Left lung (tissue), 10 donors: ENCODE measurements around the gene SLC31A1. TPM values are rescaled to one million over a fixed set of nuclear protein-coding genes. Genes with fewer than 3 reads are reported as not detected.
"Not testable (repeated sequence)": the region's sequence is repeated elsewhere in the genome, so short reads cannot be mapped to it uniquely, and the experiment has no call there.

Experiments
- ATAC-seq: fragments of 200-7000 bp; cut with Tn5 transposase; one replicate; pipeline ENCODE4 v1.9.1; 2020; ENCODE audit warnings: moderate library complexity
- DNase-seq, 4 donors: peaks; one replicate each; pipeline ENCODE4 v3.0.0-alpha.2; 2013 to 2020
- H3K27ac ChIP-seq, 2 donors: fragments of 200-600 bp; sonication (generic) in 1 of 2; one replicate each; pipeline versions ENCODE4 v1.5.0 to v1.8.0; 2020 to 2021
- H3K27me3 ChIP-seq, 2 donors: fragments of 200-600 bp; sonication (generic) in 1 of 2; one replicate each; pipeline versions ENCODE4 v1.5.0 to v1.8.0; 2020 to 2021
- H3K36me3 ChIP-seq, 2 donors: fragments of 200-600 bp; sonication (generic) in 1 of 2; one replicate each; pipeline versions ENCODE4 v1.5.0 to v1.8.0; 2020 to 2021
- H3K4me1 ChIP-seq, 2 donors: fragments of 200-600 bp; one replicate each; pipeline ENCODE4 v1.8.0; 2021
- H3K4me3 ChIP-seq, 2 donors: fragments of 200-600 bp; sonication (generic) in 1 of 2; one replicate each; pipeline versions ENCODE4 v1.5.0 to v1.8.0; 2020 to 2021; ENCODE audit warnings: mild to moderate bottlenecking in 1 of 2
- H3K9me3 ChIP-seq, 2 donors: fragments of 200-600 bp; sonication (generic) in 1 of 2; one replicate each; pipeline versions ENCODE4 v1.5.0 to v1.8.0; 2020 to 2021
- CTCF ChIP-seq, 2 donors: fragments of 200-600 bp; sonication (generic) in 1 of 2; IDR thresholded peaks; one replicate each; pipeline versions ENCODE4 v1.5.0 to v1.8.0; 2021; ENCODE audit warnings: antibody characterized with exemption in 2 of 2
- intact Hi-C, 2 donors: fragments of 100-400 bp; cut with DNase I; formaldehyde crosslinking; loops; one replicate each; pipeline versions ENCODE4 v1.11.2 to v1.14.2; 2022
- polyA plus RNA-seq, 6 donors: library from polyadenylated mRNA; unstranded; fragments of 120-200 nt; gene quantifications; one replicate each; pipeline ENCODE4 v1.2.1, GENCODE V29; 2013; ENCODE audit not compliant: insufficient read length in 6 of 6
- total RNA-seq, 2 donors: library from RNA; stranded (reverse); fragmentation: NEBNext Ultra II Directional; extraction: Animal tissue kit (Norgen Biotek cat#: 25700); gene quantifications; one replicate each; pipeline ENCODE4 v1.2.1, GENCODE V29; 2021
- donor health status: DM: no; HTN: yes; CAD: no.
- donor health status: DM: no; HTN: no; CAD: no.

SLC31A1 gene
- total and polyA plus RNA-seq, 8 donors: 14.8 to 45.0 (median 17.1) TPM

GRCh38 chr9:113293285-113293878 lies 72.0 kb downstream of the SLC31A1 start:
- Histone ChIP-seq H3K4me3 (no peak overlapping the region), H3K36me3 (peaks cover 0 to 53% of the 10 kb centered on the region in 2 donors), H3K27ac (no peak overlapping the region), H3K27me3 (no peaks in the 10 kb centered on the region), H3K9me3 (no peaks in the 10 kb centered on the region), H3K4me1 (no peaks in the 10 kb centered on the region)
- intact Hi-C loops: no loop called here
- DNase-seq (no peak), ATAC-seq (no peak)
- no peak for TF ChIP-seq CTCF (IDR thresholded peaks at IDR 0.05)

GRCh38 chr9:113296247-113296646 lies 74.9 kb downstream of the SLC31A1 start:
- H3K4me3 ChIP-seq, H3K27me3 ChIP-seq, DNase-seq, intact Hi-C loops, H3K4me1 ChIP-seq, H3K9me3 ChIP-seq, ATAC-seq, H3K27ac ChIP-seq: not testable (repeated sequence)
- peaks cover 0 to 24% of the 10 kb centered on the region in 2 donors for H3K36me3 ChIP-seq

GRCh38 chr9:113296796-113297558 lies 75.6 kb downstream of the SLC31A1 start:
- TF ChIP-seq CTCF (IDR thresholded peaks at IDR 0.05): no peak
- H3K27me3 ChIP-seq: no peaks in the 10 kb centered on the region
- H3K4me1 ChIP-seq: peaks cover 0 to 7% of the 10 kb centered on the region in 2 donors
- ATAC-seq (no peak), DNase-seq (no peak)
- intact Hi-C loops: no loop called here
- H3K4me3 ChIP-seq: no peak overlapping the region
- H3K36me3 ChIP-seq: peaks cover 0 to 17% of the 10 kb centered on the region in 2 donors
- H3K9me3 ChIP-seq: no peaks in the 10 kb centered on the region
- no peak overlapping the region for H3K27ac ChIP-seq

GRCh38 chr9:113298311-113298710 lies 77.0 kb downstream of the SLC31A1 start:
- ATAC-seq (no peak), DNase-seq (no peak)
- Histone ChIP-seq H3K27ac (no peak overlapping the region), H3K27me3 (no peaks in the 10 kb centered on the region), H3K4me1 (peaks cover 0 to 7% of the 10 kb centered on the region in 2 donors), H3K36me3 (peaks cover 0 to 3% of the 10 kb centered on the region in 2 donors), H3K4me3 (no peak overlapping the region), H3K9me3 (no peaks in the 10 kb centered on the region)
- TF ChIP-seq CTCF (IDR thresholded peaks at IDR 0.05): no peak
- intact Hi-C loops: no loop called here

GRCh38 chr9:113298924-113299770 lies 77.8 kb downstream of the SLC31A1 start:
- intact Hi-C loops: no loop called here
- H3K9me3 ChIP-seq: no peaks in the 10 kb centered on the region
- H3K27me3 ChIP-seq: no peaks in the 10 kb centered on the region
- peaks cover 0 to 7% of the 10 kb centered on the region in 2 donors for H3K4me1 ChIP-seq
- no peak overlapping the region for H3K27ac ChIP-seq
- no peak for DNase-seq
- no peak for TF ChIP-seq CTCF (IDR thresholded peaks at IDR 0.05)
- no peak for ATAC-seq
- no peak overlapping the region for H3K4me3 ChIP-seq
- H3K36me3 ChIP-seq: no peaks in the 10 kb centered on the region
